IPS-18a (cell line): ENCODE data around the gene RTEL1.

Experiments
- H3K27ac ChIP-seq: one replicate; pipeline ENCODE4 v1.5.1; 2013; ENCODE audit warnings: low read length
- H3K27me3 ChIP-seq: one replicate; pipeline ENCODE4 v1.6.1; 2013; ENCODE audit warnings: mild to moderate bottlenecking, low read length; ENCODE audit not compliant: control insufficient read depth, insufficient read depth
- H3K36me3 ChIP-seq: one replicate; pipeline ENCODE4 v1.6.1; 2013; ENCODE audit warnings: low read depth, low read length; ENCODE audit not compliant: control insufficient read depth
- H3K4me1 ChIP-seq: one replicate; pipeline ENCODE4 v1.6.1; 2013; ENCODE audit warnings: low read depth, low read length; ENCODE audit not compliant: control insufficient read depth
- H3K4me3 ChIP-seq: one replicate; pipeline ENCODE4 v1.5.1; 2013; ENCODE audit warnings: low read length
- H3K9ac ChIP-seq: one replicate; pipeline ENCODE4 v1.6.1; 2013; ENCODE audit warnings: mild to moderate bottlenecking, low read length, moderate library complexity
- H3K9me3 ChIP-seq: one replicate; pipeline ENCODE4 v1.6.1; 2013; ENCODE audit warnings: low read depth, low read length; ENCODE audit not compliant: control insufficient read depth

Gene RTEL1

DNA sequence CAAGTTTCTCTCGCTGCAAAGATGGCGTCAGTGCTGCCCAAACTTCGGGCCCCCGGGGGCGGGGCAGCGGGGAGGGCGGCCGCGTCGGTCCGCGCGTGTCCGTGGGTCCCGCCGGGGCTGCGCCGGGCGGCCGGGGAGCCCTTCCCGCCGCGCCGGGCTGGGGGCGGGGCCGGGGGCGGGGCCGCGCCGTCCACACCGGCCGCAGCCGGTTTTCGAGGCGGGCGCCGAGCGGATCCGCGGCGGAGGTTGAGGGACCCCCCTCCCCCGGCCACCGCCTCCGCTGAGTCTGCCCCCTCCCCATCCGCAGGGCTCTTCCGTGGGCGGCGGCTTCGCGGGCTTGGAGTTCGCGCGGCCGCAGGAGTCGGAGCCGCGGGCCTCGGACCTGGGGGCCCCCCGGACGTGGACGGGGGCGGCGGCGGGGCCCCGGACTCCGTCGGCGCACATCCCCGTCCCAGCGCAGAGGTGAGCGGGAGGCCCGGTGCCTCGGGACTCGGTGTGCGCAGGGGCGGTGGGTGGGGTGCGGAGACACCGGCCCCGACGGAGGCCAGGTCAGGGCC lies 82.0 kb downstream of the RTEL1 start:
- Histone ChIP-seq H3K27me3 (no peaks in the 10 kb centered on the region), H3K9ac (peak overlapping the region; percentile 48), H3K27ac (no peak overlapping the region), H3K4me1 (peaks cover 4% of the 10 kb centered on the region), H3K36me3 (peaks cover 5% of the 10 kb centered on the region), H3K9me3 (no peaks in the 10 kb centered on the region), H3K4me3 (peak overlapping the region; percentile 75)

DNA sequence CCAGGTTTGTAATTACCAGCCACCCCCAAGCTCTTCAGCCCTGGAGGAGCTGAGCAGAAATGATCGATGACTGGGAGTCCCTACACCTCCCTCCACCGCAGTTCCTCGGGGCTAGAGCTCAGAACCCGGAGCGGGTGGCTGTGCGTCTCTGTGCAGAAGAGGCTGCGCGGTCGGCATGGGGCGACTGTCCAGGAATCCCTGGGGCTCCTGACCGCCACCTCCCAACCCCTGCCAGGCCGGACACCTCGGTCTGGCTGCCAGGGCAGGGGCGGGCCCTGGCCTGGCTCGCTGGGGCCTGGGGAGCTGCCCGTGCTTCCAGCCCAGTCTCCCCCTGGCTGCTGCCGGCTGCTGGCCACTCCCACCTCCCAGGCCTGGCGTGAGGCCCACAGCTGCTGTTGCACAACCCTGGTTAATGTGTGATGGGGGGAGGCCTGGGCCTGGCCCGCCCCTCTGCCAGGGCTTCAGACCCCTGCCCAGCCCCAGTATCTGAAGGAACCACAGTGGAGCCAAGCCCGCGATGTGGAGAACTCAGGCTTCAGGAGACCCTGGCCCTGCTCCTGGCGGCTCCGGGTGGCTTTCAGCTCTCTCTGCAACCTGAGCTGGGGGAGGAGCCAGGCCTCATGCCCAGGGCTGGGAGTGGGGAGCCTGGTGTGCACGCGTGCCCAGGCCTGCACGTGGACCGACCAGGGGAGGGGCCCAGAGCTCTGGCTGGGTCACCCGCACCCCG lies 82.7 kb downstream of the RTEL1 start:
- Histone ChIP-seq H3K4me1 (peaks cover 4% of the 10 kb centered on the region), H3K27me3 (no peaks in the 10 kb centered on the region), H3K4me3 (peak overlapping the region; percentile 75), H3K9ac (peak overlapping the region; percentile 48), H3K36me3 (peaks cover 5% of the 10 kb centered on the region), H3K27ac (no peak overlapping the region), H3K9me3 (no peaks in the 10 kb centered on the region)

DNA sequence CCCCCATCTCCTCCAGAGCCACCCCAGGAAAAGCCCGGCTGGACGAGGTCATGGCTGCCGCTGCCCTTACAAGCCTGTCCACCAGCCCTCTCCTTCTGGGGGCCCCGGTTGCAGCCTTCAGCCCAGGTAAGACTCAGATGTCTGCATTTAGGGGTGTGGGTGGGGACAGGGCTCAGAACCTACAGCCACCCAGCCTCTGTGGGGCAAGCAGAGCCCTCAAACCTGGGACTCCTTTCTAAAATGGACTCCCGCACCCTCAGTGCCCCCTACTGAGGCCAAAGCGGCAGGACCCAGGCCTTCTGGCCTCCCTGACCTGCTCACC lies 83.2 kb downstream of the RTEL1 start:
- Histone ChIP-seq H3K9ac (peak overlapping the region; percentile 48), H3K9me3 (no peaks in the 10 kb centered on the region), H3K27me3 (no peaks in the 10 kb centered on the region), H3K4me1 (peaks cover 4% of the 10 kb centered on the region), H3K36me3 (peaks cover 5% of the 10 kb centered on the region), H3K27ac (no peak overlapping the region), H3K4me3 (peak overlapping the region; percentile 75)

DNA sequence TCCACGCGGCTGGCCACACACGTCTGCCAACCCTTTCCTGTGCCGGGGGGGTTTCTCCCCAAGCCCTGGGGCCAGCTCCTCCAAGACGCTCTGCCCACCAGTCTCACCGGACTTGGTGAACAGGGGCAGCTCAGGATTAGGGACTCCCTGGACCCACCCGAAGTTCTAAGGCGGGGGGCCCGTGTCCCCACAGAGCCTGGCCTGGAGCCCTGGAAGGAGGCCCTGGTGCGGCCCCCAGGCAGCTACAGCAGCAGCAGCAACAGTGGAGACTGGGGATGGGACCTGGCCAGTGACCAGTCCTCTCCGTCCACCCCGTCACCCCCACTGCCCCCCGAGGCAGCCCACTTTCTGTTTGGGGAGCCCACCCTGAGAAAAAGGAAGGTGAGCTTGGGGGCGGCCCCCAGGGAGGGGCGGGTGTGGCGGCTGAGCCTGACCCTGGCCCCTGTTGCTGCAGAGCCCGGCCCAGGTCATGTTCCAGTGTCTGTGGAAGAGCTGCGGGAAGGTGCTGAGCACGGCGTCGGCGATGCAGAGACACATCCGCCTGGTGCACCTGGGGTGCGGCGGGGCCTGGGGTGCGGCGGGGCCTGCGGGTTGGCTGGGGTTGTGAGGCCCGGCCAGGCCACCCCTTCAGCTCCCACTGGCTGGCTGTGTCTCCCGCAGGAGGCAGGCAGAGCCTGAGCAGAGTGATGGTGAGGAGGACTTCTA lies 83.7 kb downstream of the RTEL1 start:
- Histone ChIP-seq H3K9me3 (no peaks in the 10 kb centered on the region), H3K4me1 (peaks cover 4% of the 10 kb centered on the region), H3K36me3 (peaks cover 5% of the 10 kb centered on the region), H3K27ac (no peak overlapping the region), H3K9ac (no peak overlapping the region), H3K4me3 (peak overlapping the region; percentile 75), H3K27me3 (no peaks in the 10 kb centered on the region)

DNA sequence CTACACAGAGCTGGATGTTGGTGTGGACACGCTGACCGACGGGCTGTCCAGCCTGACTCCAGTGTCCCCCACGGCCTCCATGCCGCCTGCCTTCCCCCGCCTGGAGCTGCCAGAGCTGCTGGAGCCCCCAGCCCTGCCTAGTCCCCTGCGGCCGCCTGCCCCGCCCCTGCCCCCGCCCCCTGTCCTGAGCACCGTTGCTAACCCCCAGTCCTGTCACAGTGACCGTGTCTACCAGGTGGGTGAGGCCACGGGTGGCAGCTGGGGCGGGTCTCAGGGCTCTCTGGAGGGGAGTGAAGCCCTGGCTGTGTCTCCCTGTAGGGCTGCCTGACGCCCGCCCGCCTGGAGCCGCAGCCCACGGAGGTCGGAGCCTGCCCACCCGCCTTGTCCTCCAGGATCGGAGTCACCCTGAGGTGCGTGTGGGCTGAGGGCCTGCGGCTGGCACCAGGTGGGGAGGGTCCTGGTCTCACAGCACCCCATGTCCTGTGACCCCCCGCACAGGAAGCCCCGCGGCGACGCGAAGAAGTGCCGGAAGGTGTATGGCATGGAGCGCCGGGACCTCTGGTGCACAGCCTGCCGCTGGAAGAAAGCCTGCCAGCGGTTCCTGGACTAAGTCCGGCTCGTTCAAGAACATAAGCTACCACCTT lies 84.4 kb downstream of the RTEL1 start:
- peaks cover 5% of the 10 kb centered on the region for H3K36me3 ChIP-seq
- no peaks in the 10 kb centered on the region for H3K27me3 ChIP-seq
- H3K9me3 ChIP-seq = no peaks in the 10 kb centered on the region
- H3K4me3 ChIP-seq = no peak overlapping the region
- H3K4me1 ChIP-seq = peaks cover 4% of the 10 kb centered on the region
- H3K9ac ChIP-seq = no peak overlapping the region
- no peak overlapping the region for H3K27ac ChIP-seq

DNA sequence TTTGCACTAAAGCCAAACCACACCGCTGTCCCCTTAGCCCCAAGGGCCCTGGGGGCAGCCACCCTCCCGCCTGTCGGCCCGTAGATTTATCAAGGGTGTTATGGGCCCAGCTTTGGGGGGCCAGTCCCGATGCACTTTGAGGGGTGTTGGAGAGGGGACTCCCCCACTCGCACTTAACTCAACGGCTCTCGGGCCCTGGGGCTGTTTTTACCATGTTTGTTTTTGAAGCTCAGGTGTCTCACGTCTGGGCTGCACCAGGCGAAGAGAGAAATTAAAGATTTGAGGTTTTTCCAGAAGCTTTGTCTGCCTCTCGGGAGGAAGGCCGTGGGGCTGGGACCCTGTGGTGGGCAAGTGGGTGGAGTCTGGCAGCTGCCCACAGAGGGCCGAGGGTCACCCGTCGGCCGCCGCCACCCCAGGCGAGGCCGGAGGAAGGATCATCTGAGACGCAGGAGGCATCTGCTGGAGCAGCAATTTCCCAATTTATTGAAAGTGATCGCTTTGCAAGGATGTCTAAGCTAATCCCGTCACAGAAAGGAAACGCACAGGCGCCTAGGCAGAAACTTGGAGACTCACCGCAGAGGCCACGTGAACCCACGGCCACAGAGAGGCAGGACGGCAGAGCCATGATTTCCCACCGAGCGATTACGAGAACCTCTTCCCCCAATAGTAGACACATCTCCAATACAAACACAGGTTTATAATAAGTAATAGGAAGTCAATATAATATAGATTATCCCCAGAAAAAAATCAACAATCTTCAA lies 85.3 kb downstream of the RTEL1 start:
- no peak overlapping the region for H3K4me3 ChIP-seq
- H3K36me3 ChIP-seq = peaks cover 5% of the 10 kb centered on the region
- peaks cover 4% of the 10 kb centered on the region for H3K4me1 ChIP-seq
- no peak overlapping the region for H3K27ac ChIP-seq
- no peaks in the 10 kb centered on the region for H3K9me3 ChIP-seq
- no peaks in the 10 kb centered on the region for H3K27me3 ChIP-seq
- H3K9ac ChIP-seq = no peak overlapping the region

DNA sequence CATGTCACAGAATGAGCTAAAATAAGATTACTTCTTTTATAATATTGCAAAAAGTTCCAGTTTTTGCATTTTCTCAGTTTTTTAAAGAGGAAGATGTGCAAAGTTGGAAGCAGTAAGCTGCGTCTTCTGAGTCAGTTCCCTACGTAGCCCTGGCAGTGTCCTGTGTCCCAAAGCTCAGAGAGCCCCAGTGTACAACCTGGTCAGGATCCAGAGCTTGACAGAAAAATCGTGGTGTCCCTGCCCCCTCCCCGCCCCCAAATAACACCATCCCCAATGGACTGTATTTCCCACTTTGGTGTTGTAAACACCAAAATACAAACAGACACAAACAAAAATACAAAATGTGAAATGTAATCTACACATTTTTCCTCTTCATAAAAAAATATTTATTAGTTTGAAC lies 86.0 kb downstream of the RTEL1 start:
- Histone ChIP-seq H3K27me3 (no peaks in the 10 kb centered on the region), H3K4me3 (no peak overlapping the region), H3K27ac (no peak overlapping the region), H3K36me3 (peaks cover 5% of the 10 kb centered on the region), H3K9me3 (no peaks in the 10 kb centered on the region), H3K9ac (no peak overlapping the region), H3K4me1 (peaks cover 4% of the 10 kb centered on the region)

DNA sequence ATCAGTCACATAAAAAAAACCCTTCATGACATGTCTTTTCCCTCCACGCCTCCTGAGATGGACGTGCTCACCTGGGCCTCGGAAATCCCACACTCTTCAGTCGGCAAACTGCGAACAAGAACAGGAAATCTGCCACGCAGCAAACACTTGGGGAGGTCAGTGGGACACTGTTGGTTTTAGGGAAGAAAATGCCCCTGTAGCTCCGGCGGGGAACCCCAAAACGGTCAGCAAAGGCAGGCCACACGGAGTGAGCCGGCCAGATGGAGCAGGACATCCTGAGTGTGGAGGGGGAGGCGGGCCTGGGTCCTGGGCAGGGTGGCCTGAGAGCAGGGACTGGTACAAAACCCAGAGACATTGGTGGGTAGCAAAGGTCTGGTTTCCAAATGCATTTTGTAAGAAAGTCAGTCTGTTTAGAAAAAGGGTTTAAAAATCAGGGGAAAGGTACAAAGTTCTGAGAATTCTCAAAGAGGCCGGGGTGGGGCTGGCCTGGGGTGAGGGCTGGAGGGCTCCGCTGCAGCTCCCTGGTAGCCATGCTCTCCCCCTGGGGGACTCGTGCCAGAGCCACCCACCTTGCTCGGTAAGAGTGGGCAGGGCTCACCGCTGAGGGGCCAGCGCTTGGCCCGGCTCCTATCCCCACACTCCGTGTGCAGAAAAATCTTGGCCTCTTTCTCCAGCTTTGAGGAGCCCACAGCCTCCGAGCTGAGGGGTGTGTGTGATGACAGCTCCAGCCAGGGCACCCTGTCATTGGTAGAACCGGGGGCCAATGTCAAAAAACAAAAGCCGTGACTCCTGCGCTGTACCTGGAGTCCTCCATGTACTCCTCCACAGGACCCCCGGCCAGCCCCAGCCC lies 86.7 kb downstream of the RTEL1 start:
- Histone ChIP-seq H3K4me3 (no peak overlapping the region), H3K9ac (no peak overlapping the region), H3K9me3 (no peaks in the 10 kb centered on the region), H3K36me3 (peaks cover 5% of the 10 kb centered on the region), H3K27ac (no peak overlapping the region), H3K4me1 (peaks cover 4% of the 10 kb centered on the region), H3K27me3 (no peaks in the 10 kb centered on the region)

DNA sequence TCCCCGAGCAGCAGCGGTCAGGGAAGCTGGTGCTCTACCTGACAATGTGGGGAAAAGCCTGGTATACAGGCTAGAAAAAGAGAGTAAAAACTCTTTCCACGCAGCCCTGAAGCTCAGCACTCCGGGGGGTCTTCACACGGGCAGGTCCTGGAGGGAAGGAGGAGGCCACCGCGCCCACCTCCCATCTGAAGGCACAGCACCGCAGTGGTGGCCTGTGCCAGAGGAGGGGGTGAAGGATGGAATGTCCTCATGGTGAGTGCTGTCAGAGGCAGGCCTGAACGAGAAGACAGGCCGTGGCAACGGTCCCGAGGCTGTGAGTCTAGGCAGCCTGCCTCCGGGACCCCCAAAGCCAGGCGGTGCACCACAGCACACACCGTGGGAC lies 87.3 kb downstream of the RTEL1 start:
- peaks cover 4% of the 10 kb centered on the region for H3K4me1 ChIP-seq
- H3K27me3 ChIP-seq = no peaks in the 10 kb centered on the region
- peaks cover 5% of the 10 kb centered on the region for H3K36me3 ChIP-seq
- H3K9ac ChIP-seq = no peak overlapping the region
- no peaks in the 10 kb centered on the region for H3K9me3 ChIP-seq
- H3K27ac ChIP-seq = no peak overlapping the region
- H3K4me3 ChIP-seq = no peak overlapping the region
